Neural cell (in vitro differentiated cells): Measurements from ENCODE around the gene KLF5.
"Not testable (repeated sequence)": the region's sequence is repeated elsewhere in the genome, so short reads cannot be mapped to it uniquely, and the experiment has no call there.

ENCODE experiments used
- EZH2 ChIP-seq: fragments of 200-600, 300-800 bp; shearing (Covaris generic), sonication (generic); IDR thresholded peaks from 2 replicates; pipeline ENCODE4 v1.6.1; 2014; ENCODE audit warnings: antibody characterized with exemption, low read length, borderline replicate concordance, mild to moderate bottlenecking; ENCODE audit not compliant: insufficient read depth, poor library complexity, severe bottlenecking
- MXI1 ChIP-seq: fragments of 450-650 bp; conservative IDR thresholded peaks from 2 replicates; pipeline ENCODE4 v1.6.1; 2014; ENCODE audit warnings: antibody characterized with exemption, mild to moderate bottlenecking; ENCODE audit not compliant: poor library complexity, severe bottlenecking
- POLR2AphosphoS5 ChIP-seq: IDR thresholded peaks from 2 replicates; pipeline ENCODE4 v1.6.1; 2012
- RAD21 ChIP-seq: fragments of 450-650 bp; conservative IDR thresholded peaks from 2 replicates; pipeline ENCODE4 v1.6.1; 2014; ENCODE audit warnings: antibody characterized with exemption, mild to moderate bottlenecking, moderate library complexity
- TF ChIP-seq, protein P1 (sequence below): fragments of 450-650 bp; IDR thresholded peaks from 2 replicates; pipeline ENCODE4 v1.5.1; 2014; ENCODE audit warnings: antibody characterized with exemption, mild to moderate bottlenecking, moderate library complexity; ENCODE audit not compliant: poor library complexity, severe bottlenecking

DNA sequence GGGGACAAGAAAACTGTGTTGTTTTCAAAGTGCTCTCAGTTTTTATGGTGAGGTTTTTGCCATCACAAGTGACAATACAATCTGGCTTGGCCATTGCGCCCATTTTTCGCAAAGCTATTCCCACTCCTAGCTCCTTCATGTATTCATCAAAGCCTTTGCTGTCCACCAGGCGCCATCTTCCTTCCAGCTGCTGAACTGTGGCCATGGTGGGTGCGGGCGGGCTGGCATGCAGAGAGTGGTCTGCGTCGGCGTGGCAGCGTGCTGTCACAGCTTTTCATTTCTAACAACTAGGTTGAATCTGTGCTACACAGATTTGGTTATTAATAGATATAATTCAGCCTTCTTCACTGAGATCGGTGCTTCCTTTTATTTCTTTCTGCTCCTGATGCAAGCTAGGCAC lies 42.0 kb downstream of the KLF5 start:
- TF ChIP-seq, protein P1, sequence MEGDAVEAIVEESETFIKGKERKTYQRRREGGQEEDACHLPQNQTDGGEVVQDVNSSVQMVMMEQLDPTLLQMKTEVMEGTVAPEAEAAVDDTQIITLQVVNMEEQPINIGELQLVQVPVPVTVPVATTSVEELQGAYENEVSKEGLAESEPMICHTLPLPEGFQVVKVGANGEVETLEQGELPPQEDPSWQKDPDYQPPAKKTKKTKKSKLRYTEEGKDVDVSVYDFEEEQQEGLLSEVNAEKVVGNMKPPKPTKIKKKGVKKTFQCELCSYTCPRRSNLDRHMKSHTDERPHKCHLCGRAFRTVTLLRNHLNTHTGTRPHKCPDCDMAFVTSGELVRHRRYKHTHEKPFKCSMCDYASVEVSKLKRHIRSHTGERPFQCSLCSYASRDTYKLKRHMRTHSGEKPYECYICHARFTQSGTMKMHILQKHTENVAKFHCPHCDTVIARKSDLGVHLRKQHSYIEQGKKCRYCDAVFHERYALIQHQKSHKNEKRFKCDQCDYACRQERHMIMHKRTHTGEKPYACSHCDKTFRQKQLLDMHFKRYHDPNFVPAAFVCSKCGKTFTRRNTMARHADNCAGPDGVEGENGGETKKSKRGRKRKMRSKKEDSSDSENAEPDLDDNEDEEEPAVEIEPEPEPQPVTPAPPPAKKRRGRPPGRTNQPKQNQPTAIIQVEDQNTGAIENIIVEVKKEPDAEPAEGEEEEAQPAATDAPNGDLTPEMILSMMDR = not testable (repeated sequence)
- TF ChIP-seq POLR2AphosphoS5, RAD21, EZH2, MXI1: not testable (repeated sequence)
